Endodermal cell (in vitro differentiated cells): Measurements from ENCODE around the gene CD300LF. TPM values are rescaled to one million over a fixed set of nuclear protein-coding genes. Genes with fewer than 3 reads are reported as not detected.

Source experiments
- DNase-seq: peaks from one replicate; pipeline ENCODE4 v3.0.0-alpha.2; 2017
- H3K27ac ChIP-seq: 2 replicates; pipeline ENCODE4 v1.5.1; 2013; ENCODE audit warnings: mild to moderate bottlenecking, low read depth, low read length, moderate library complexity
- H3K27me3 ChIP-seq: 2 replicates; pipeline ENCODE4 v1.6.1; 2013; ENCODE audit warnings: mild to moderate bottlenecking, low read length, moderate library complexity; ENCODE audit not compliant: insufficient read depth, control insufficient read depth, poor library complexity, severe bottlenecking
- H3K36me3 ChIP-seq: 2 replicates; pipeline ENCODE4 v1.7.0; 2013; ENCODE audit warnings: mild to moderate bottlenecking, low read length, moderate library complexity; ENCODE audit not compliant: control insufficient read depth, insufficient read depth
- H3K4me1 ChIP-seq: one replicate; pipeline ENCODE4 v1.7.0; 2013; ENCODE audit warnings: low read length; ENCODE audit not compliant: control insufficient read depth, insufficient read depth
- H3K4me3 ChIP-seq: 2 replicates; pipeline ENCODE4 v1.5.1; 2013; ENCODE audit warnings: mild to moderate bottlenecking, low read length, moderate library complexity
- H3K9ac ChIP-seq: 2 replicates; pipeline ENCODE4 v1.6.1; 2013; ENCODE audit warnings: mild to moderate bottlenecking, low read length, moderate library complexity; ENCODE audit not compliant: poor library complexity, severe bottlenecking; ENCODE audit errors: extremely low read depth
- H3K9me3 ChIP-seq: 2 replicates; pipeline ENCODE4 v1.6.1; 2013; ENCODE audit warnings: mild to moderate bottlenecking, low read length, moderate library complexity; ENCODE audit not compliant: control insufficient read depth
- H3K27ac Mint-ChIP-seq: 2 replicates; pipeline ENCODE4 v1.8.0; 2020; ENCODE audit warnings: mixed read lengths
- H3K27me3 Mint-ChIP-seq: 2 replicates; pipeline ENCODE4 v1.8.0; 2021; ENCODE audit warnings: mild to moderate bottlenecking, mixed read lengths; ENCODE audit not compliant: insufficient read depth
- H3K36me3 Mint-ChIP-seq: 2 replicates; pipeline ENCODE4 v1.8.0; 2020; ENCODE audit warnings: low read depth, mixed read lengths
- H3K4me1 Mint-ChIP-seq: 2 replicates; pipeline ENCODE4 v1.8.0; 2020; ENCODE audit warnings: mixed read lengths
- H3K4me3 Mint-ChIP-seq: 2 replicates; pipeline ENCODE4 v1.8.0; 2020; ENCODE audit warnings: mild to moderate bottlenecking, moderate library complexity, mixed read lengths
- H3K9me3 Mint-ChIP-seq: 2 replicates; pipeline ENCODE4 v1.8.0; 2020; ENCODE audit warnings: mild to moderate bottlenecking, mixed read lengths
- WGBS, 2 experiments: methylation state at CpG; one replicate each; pipeline versions ENCODE4 v1.1.5 to v1.1.7; 2013; ENCODE audit warnings: missing lambda C conversion rate in 2 of 2, mixed read lengths in 1 of 2; ENCODE audit not compliant: insufficient coverage in 1 of 2, insufficient read length in 1 of 2; 5-methylcytosine and 5-hydroxymethylcytosine counted together
- total RNA-seq, 2 donors: library from RNA; stranded (reverse); fragmentation: NEBNext Ultra II Directional in 1 of 2; extraction: Animal tissue kit (Norgen Biotek cat#: 25700) in 1 of 2; gene quantifications; 2 replicates in 1 of 2; 3 replicates in 1 of 2; pipeline ENCODE4 v1.2.1, GENCODE V29; 2021
- TF ChIP-seq, protein P1 (sequence below): fragments of 200-600 bp; sonication (generic); conservative IDR thresholded peaks from 2 replicates; pipeline ENCODE4 v1.5.0; 2021; ENCODE audit warnings: antibody characterized with exemption, mild to moderate bottlenecking

The CD300LF gene
- total RNA-seq, 2 donors from 2014 or later: not detected

DNA sequence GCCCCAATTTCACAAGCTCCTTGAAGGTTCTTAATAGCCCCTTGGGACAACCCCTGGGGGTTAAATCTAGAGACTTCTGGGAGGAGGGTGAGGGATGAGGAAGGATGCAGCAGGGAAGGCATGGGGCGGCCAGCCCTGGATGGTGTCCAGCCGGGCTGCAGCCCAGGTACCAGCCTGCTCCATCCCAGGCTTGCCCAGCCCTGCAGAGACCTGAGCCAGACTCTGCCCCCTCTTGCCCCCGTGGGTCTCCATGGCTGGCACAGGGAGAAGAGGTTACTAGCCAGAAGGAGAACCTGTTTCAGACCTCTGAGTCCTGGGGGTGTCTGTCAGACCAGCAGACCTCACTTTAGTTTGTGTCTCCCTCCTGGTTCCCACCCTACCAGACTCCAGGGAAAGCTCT, 44.2 kb upstream of the CD300LF start:
- peaks cover 36% of the 10 kb centered on the region for H3K4me1 ChIP-seq
- no peak overlapping the region for H3K4me3 ChIP-seq
- H3K36me3 ChIP-seq: peaks cover 44% of the 10 kb centered on the region
- Mint-ChIP-seq H3K9me3 (no peaks in the 10 kb centered on the region), H3K4me3 (no peak overlapping the region), H3K27me3 (no peaks in the 10 kb centered on the region), H3K27ac (no peak overlapping the region), H3K36me3 (peaks cover 16% of the 10 kb centered on the region), H3K4me1 (peaks cover 39% of the 10 kb centered on the region)
- no peak overlapping the region for H3K9ac ChIP-seq
- TF ChIP-seq, protein P1, sequence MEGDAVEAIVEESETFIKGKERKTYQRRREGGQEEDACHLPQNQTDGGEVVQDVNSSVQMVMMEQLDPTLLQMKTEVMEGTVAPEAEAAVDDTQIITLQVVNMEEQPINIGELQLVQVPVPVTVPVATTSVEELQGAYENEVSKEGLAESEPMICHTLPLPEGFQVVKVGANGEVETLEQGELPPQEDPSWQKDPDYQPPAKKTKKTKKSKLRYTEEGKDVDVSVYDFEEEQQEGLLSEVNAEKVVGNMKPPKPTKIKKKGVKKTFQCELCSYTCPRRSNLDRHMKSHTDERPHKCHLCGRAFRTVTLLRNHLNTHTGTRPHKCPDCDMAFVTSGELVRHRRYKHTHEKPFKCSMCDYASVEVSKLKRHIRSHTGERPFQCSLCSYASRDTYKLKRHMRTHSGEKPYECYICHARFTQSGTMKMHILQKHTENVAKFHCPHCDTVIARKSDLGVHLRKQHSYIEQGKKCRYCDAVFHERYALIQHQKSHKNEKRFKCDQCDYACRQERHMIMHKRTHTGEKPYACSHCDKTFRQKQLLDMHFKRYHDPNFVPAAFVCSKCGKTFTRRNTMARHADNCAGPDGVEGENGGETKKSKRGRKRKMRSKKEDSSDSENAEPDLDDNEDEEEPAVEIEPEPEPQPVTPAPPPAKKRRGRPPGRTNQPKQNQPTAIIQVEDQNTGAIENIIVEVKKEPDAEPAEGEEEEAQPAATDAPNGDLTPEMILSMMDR: no peak
- no peak overlapping the region for H3K27ac ChIP-seq
- WGBS, 2 experiments: 88 to 96% methylated on average over 3 of the region's 3 CpGs
- H3K27me3 ChIP-seq: no peaks in the 10 kb centered on the region
- peaks cover 4% of the 10 kb centered on the region for H3K9me3 ChIP-seq
- no peak for DNase-seq

GRCh38 chr17:74755533-74755932, 42.8 kb upstream of the CD300LF start:
- TF ChIP-seq, protein P1: no peak
- Histone ChIP-seq H3K9me3 (peaks cover 4% of the 10 kb centered on the region), H3K4me1 (peaks cover 41% of the 10 kb centered on the region), H3K9ac (no peak overlapping the region), H3K36me3 (peaks cover 44% of the 10 kb centered on the region), H3K27ac (no peak overlapping the region), H3K4me3 (no peak overlapping the region), H3K27me3 (no peaks in the 10 kb centered on the region)
- 91 to 99% methylated on average over 6 to 8 of the region's 8 CpGs for WGBS, 2 experiments
- no peak overlapping the region for H3K27ac Mint-ChIP-seq
- H3K4me1 Mint-ChIP-seq: peaks cover 37% of the 10 kb centered on the region
- H3K4me3 Mint-ChIP-seq: no peak overlapping the region
- peaks cover 23% of the 10 kb centered on the region for H3K36me3 Mint-ChIP-seq
- H3K9me3 Mint-ChIP-seq: no peaks in the 10 kb centered on the region
- no peak for DNase-seq
- H3K27me3 Mint-ChIP-seq: no peaks in the 10 kb centered on the region

DNA sequence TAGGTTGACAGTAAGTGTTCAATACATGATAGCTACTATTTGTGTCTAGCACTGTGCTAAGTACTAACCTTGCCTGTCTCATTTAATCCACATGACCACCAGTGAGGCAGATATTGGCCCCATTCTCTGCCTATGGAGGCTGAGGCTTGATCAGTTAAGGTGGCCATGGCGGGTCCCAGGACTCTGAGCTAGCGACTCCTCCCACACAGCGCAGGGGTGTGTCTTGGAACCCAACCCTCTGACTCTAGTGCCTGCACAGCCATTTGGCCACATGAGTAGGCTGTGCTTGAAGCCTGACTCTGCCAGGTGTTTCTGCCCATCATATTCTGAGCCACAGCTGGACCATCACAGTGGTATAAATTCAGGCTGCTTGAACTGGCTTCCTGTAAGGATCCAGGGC, 42.1 kb upstream of the CD300LF start:
- Histone ChIP-seq H3K4me3 (no peak overlapping the region), H3K27me3 (no peaks in the 10 kb centered on the region), H3K9me3 (peaks cover 4% of the 10 kb centered on the region), H3K36me3 (peaks cover 41% of the 10 kb centered on the region), H3K4me1 (peaks cover 34% of the 10 kb centered on the region), H3K9ac (no peak overlapping the region), H3K27ac (no peak overlapping the region)
- Mint-ChIP-seq H3K36me3 (peaks cover 23% of the 10 kb centered on the region), H3K9me3 (no peaks in the 10 kb centered on the region), H3K27ac (no peak overlapping the region), H3K4me1 (peaks cover 36% of the 10 kb centered on the region), H3K27me3 (no peaks in the 10 kb centered on the region), H3K4me3 (no peak overlapping the region)
- TF ChIP-seq, protein P1: no peak
- DNase-seq: no peak
- 93 to 100% methylated on average over 3 of the region's 3 CpGs for WGBS, 2 experiments
